GM12891 (cell line): Measurements from ENCODE around the gene SPATA6L.

Experiments
- PAX5 ChIP-seq: IDR thresholded peaks from 2 replicates; pipeline ENCODE4 v1.6.1; 2011; ENCODE audit warnings: low read length, moderate library complexity, mild to moderate bottlenecking; ENCODE audit not compliant: insufficient read depth, severe bottlenecking
- POLR2A ChIP-seq: IDR thresholded peaks from 2 replicates; pipeline ENCODE4 v1.6.1; 2011; ENCODE audit warnings: low read depth, low read length, control low read depth
- POLR2AphosphoS5 ChIP-seq: IDR thresholded peaks from 2 replicates; pipeline ENCODE4 v1.6.1; 2011; ENCODE audit warnings: low read depth, low read length, control low read depth
- POU2F2 ChIP-seq: IDR thresholded peaks from 2 replicates; pipeline ENCODE4 v1.6.1; 2011; ENCODE audit warnings: low read depth, mild to moderate bottlenecking, control low read depth, low read length, moderate library complexity
- SPI1 ChIP-seq: IDR thresholded peaks from 2 replicates; pipeline ENCODE4 v1.6.1; 2011; ENCODE audit warnings: low read depth, low read length, control low read depth
- TAF1 ChIP-seq: IDR thresholded peaks from 2 replicates; pipeline ENCODE4 v1.6.1; 2011; ENCODE audit warnings: low read depth, low read length, control low read depth

GRCh38 chr9:4630836-4631235, 35.4 kb downstream of the SPATA6L start:
- TF ChIP-seq POLR2AphosphoS5: no peak
- TF ChIP-seq TAF1: no peak
- TF ChIP-seq POLR2A: no peak
- TF ChIP-seq POU2F2: no peak
- no peak for TF ChIP-seq SPI1
- no peak for TF ChIP-seq PAX5
